ENCODE data around the gene AMY2A. TPM values are rescaled to one million over a fixed set of nuclear protein-coding genes. Genes with fewer than 3 reads are reported as not detected.
"Not testable (repeated sequence)": the region's sequence is repeated elsewhere in the genome, so short reads cannot be mapped to it uniquely, and the experiment has no call there.

Gene AMY2A
- total and polyA plus RNA-seq, 2 donors (not counting 3 experiments of a cell fraction or from before 2014, with no cell fraction given), result not detected

GRCh38 chr1:103583887-103584286 is 33.3 kb upstream of the AMY2A start:
- TF ChIP-seq EZH2 (IDR thresholded peaks at IDR 0.05; ENCODE audit: borderline replicate concordance, low read depth, low read length, severe bottlenecking), result no peak
- TF ChIP-seq MAX (IDR thresholded peaks at IDR 0.05; ENCODE audit: insufficient read depth, insufficient read length), result no peak
- no peak for TF ChIP-seq JUN (IDR thresholded peaks at IDR 0.05; ENCODE audit: borderline replicate concordance, insufficient read depth, insufficient read length, low read depth)
- TF ChIP-seq, protein P1, sequence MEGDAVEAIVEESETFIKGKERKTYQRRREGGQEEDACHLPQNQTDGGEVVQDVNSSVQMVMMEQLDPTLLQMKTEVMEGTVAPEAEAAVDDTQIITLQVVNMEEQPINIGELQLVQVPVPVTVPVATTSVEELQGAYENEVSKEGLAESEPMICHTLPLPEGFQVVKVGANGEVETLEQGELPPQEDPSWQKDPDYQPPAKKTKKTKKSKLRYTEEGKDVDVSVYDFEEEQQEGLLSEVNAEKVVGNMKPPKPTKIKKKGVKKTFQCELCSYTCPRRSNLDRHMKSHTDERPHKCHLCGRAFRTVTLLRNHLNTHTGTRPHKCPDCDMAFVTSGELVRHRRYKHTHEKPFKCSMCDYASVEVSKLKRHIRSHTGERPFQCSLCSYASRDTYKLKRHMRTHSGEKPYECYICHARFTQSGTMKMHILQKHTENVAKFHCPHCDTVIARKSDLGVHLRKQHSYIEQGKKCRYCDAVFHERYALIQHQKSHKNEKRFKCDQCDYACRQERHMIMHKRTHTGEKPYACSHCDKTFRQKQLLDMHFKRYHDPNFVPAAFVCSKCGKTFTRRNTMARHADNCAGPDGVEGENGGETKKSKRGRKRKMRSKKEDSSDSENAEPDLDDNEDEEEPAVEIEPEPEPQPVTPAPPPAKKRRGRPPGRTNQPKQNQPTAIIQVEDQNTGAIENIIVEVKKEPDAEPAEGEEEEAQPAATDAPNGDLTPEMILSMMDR (IDR thresholded peaks at IDR 0.05; ENCODE audit: extremely low read depth in 1 of 2, insufficient read depth in 1 of 2, low read depth in 1 of 2, low read length in 2 of 2), result no peak
- no peak for TF ChIP-seq GATA2 (IDR thresholded peaks at IDR 0.05; ENCODE audit: insufficient read depth, insufficient read length, low read depth, low read length)
- POLR2A ChIA-PET, result no interaction called here
- H3K9me3 ChIP-seq (replicated peaks; ENCODE audit: control insufficient read depth, insufficient read depth, low read length), result no peaks in the 10 kb centered on the region
- H2AFZ ChIP-seq (ENCODE audit: low read depth, low read length), result no peak overlapping the region
- no peaks in the 10 kb centered on the region for H3K4me1 ChIP-seq (ENCODE audit: control insufficient read depth, extremely low read depth, insufficient read depth, low read length)
- dilution Hi-C loops (cut with MboI; ENCODE audit: extremely low pct_ligation_motif_present, low sequenced_read_pairs), result no loop called here
- H3K36me3 ChIP-seq (ENCODE audit: control insufficient read depth in 2 of 2, extremely low read depth in 1 of 2, insufficient read depth in 2 of 2, low read length in 2 of 2), result no peaks in the 10 kb centered on the region
- H3K27me3 ChIP-seq (ENCODE audit: control insufficient read depth in 2 of 2, insufficient read depth in 2 of 2, low read length in 2 of 2), result no peaks in the 10 kb centered on the region
- intact Hi-C loops (cut with micrococcal nuclease), result no loop called here
- no peak for FAIRE-seq
- H3K4me3 ChIP-seq (replicated peaks in 1 of 3; ENCODE audit: insufficient read depth in 1 of 3, low read depth in 1 of 3, low read length in 3 of 3), result no peak overlapping the region
- H4K20me1 ChIP-seq (replicated peaks; ENCODE audit: control insufficient read depth, extremely low read depth, insufficient read depth, low read length), result no peaks in the 10 kb centered on the region
- no peak for DNase-seq (ENCODE audit: low read depth, low spot score)
- no TSS peak for BruUV-seq (replicated peaks)
- H3K79me2 ChIP-seq (ENCODE audit: control insufficient read depth, insufficient read depth, low read length), result no peaks in the 10 kb centered on the region
- no peak overlapping the region for H3K9ac ChIP-seq (replicated peaks; ENCODE audit: extremely low read depth, insufficient read depth, low read length)
- no peak overlapping the region for H3K27ac ChIP-seq (ENCODE audit: insufficient read depth, low read depth, low read length)
- no peaks in the 10 kb centered on the region for H3K9me1 ChIP-seq (replicated peaks; ENCODE audit: control insufficient read depth, extremely low read depth, insufficient read depth, low read length)
- CTCF ChIA-PET, result no interaction called here
- H3K4me2 ChIP-seq (ENCODE audit: insufficient read depth, low read length), result no peak overlapping the region

GRCh38 chr1:103584537-103584936 is 32.7 kb upstream of the AMY2A start:
- intact Hi-C loops (cut with micrococcal nuclease), result no loop called here
- DNase-seq (ENCODE audit: low read depth, low spot score), result no peak
- ChIA-PET POLR2A (no interaction called here), CTCF (no interaction called here)
- no peaks in the 10 kb centered on the region for H3K79me2 ChIP-seq (ENCODE audit: control insufficient read depth, insufficient read depth, low read length)
- H3K36me3 ChIP-seq (ENCODE audit: control insufficient read depth in 2 of 2, extremely low read depth in 1 of 2, insufficient read depth in 2 of 2, low read length in 2 of 2), result no peaks in the 10 kb centered on the region
- TF ChIP-seq, protein P1 (IDR thresholded peaks at IDR 0.05; ENCODE audit: extremely low read depth in 1 of 2, insufficient read depth in 1 of 2, low read depth in 1 of 2, low read length in 2 of 2), result no peak
- TF ChIP-seq MYC (IDR thresholded peaks at IDR 0.05; ENCODE audit: low read depth, low read length), result no peak
- H4K20me1 ChIP-seq (replicated peaks; ENCODE audit: control insufficient read depth, extremely low read depth, insufficient read depth, low read length), result no peaks in the 10 kb centered on the region
- no TSS peak for BruUV-seq (replicated peaks)
- dilution Hi-C loops (cut with MboI; ENCODE audit: extremely low pct_ligation_motif_present, low sequenced_read_pairs), result no loop called here
- no peak overlapping the region for H3K4me2 ChIP-seq (ENCODE audit: insufficient read depth, low read length)
- H3K9me3 ChIP-seq (replicated peaks; ENCODE audit: control insufficient read depth, insufficient read depth, low read length), result no peaks in the 10 kb centered on the region
- H3K9me1 ChIP-seq (replicated peaks; ENCODE audit: control insufficient read depth, extremely low read depth, insufficient read depth, low read length), result no peaks in the 10 kb centered on the region
- FAIRE-seq, result no peak
- no peak overlapping the region for H2AFZ ChIP-seq (ENCODE audit: low read depth, low read length)
- no peak overlapping the region for H3K4me3 ChIP-seq (replicated peaks in 1 of 3; ENCODE audit: insufficient read depth in 1 of 3, low read depth in 1 of 3, low read length in 3 of 3)
- no peaks in the 10 kb centered on the region for H3K4me1 ChIP-seq (ENCODE audit: control insufficient read depth, extremely low read depth, insufficient read depth, low read length)
- H3K9ac ChIP-seq (replicated peaks; ENCODE audit: extremely low read depth, insufficient read depth, low read length), result no peak overlapping the region
- H3K27me3 ChIP-seq (ENCODE audit: control insufficient read depth in 2 of 2, insufficient read depth in 2 of 2, low read length in 2 of 2), result no peaks in the 10 kb centered on the region
- no peak overlapping the region for H3K27ac ChIP-seq (ENCODE audit: insufficient read depth, low read depth, low read length)

DNA sequence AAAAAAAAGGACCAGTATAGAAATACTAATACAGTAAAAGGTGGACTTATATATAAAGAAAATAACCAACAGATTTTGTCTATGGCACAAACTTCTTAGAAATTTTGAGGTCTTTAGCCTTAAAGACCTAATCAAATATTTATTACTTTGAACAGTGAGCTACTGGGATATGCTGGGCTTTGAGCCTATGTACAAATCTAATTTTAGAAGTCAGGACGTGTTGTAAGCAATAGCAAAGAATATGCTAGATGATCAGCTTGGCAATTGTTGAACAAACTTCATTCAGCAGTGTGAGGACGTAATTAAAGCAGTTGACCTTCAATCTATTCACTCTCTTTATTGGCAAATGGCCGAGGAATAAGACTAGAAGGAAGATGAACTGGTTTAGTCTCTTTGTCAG is 14.5 kb upstream of the AMY2A start:
- H3K4me1 ChIP-seq (ENCODE audit: control insufficient read depth, extremely low read depth, insufficient read depth, low read length); H3K79me2 ChIP-seq (ENCODE audit: control insufficient read depth, insufficient read depth, low read length); H3K9me1 ChIP-seq (replicated peaks; ENCODE audit: control insufficient read depth, extremely low read depth, insufficient read depth, low read length); H2AFZ ChIP-seq (ENCODE audit: low read depth, low read length); DNase-seq (ENCODE audit: low read depth, low spot score); BruUV-seq (replicated peaks); H3K27ac ChIP-seq (ENCODE audit: insufficient read depth, low read depth, low read length); dilution Hi-C loops (cut with MboI; ENCODE audit: extremely low pct_ligation_motif_present, low sequenced_read_pairs); POLR2A ChIA-PET; H4K20me1 ChIP-seq (replicated peaks; ENCODE audit: control insufficient read depth, extremely low read depth, insufficient read depth, low read length); H3K4me2 ChIP-seq (ENCODE audit: insufficient read depth, low read length); intact Hi-C loops (cut with micrococcal nuclease); CTCF ChIA-PET; H3K36me3 ChIP-seq (ENCODE audit: control insufficient read depth in 2 of 2, extremely low read depth in 1 of 2, insufficient read depth in 2 of 2, low read length in 2 of 2); FAIRE-seq; H3K9me3 ChIP-seq (replicated peaks; ENCODE audit: control insufficient read depth, insufficient read depth, low read length); H3K4me3 ChIP-seq (replicated peaks in 1 of 3; ENCODE audit: insufficient read depth in 1 of 3, low read depth in 1 of 3, low read length in 3 of 3); H3K9ac ChIP-seq (replicated peaks; ENCODE audit: extremely low read depth, insufficient read depth, low read length); H3K27me3 ChIP-seq (ENCODE audit: control insufficient read depth in 2 of 2, insufficient read depth in 2 of 2, low read length in 2 of 2): not testable (repeated sequence)

Data from endothelial cell of umbilical vein (primary cell).